Activated T-helper 1 cell treated with Interleukin-2 at 50 U/mL for 16 hours (primary cell): ENCODE results near the gene SLC44A1.

Experiments
- DNase-seq: peaks from one replicate; pipeline ENCODE4 v3.0.0-alpha.2; 2020; ENCODE audit warnings: low read depth

The SLC44A1 gene

DNA sequence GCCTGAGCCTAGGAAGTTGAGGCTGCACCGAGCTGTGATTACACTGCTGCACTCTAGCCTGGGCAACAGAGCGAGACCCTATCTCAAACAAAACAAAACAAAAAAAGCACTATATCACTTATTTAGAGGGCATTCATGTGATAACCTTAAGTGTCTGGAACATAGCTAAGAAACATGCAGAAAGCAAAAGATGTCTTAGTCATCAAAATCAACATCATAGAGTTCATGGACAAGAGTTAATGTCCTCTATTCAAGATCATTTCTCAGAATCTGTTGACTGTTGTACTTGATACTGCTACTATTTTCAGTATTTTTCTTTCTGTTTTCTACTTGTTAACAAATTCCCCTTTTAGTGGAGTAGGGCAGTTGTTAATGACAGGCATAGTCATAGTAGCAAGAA lies 228.8 kb downstream of the SLC44A1 start:
- DNase-seq, result no peak

DNA sequence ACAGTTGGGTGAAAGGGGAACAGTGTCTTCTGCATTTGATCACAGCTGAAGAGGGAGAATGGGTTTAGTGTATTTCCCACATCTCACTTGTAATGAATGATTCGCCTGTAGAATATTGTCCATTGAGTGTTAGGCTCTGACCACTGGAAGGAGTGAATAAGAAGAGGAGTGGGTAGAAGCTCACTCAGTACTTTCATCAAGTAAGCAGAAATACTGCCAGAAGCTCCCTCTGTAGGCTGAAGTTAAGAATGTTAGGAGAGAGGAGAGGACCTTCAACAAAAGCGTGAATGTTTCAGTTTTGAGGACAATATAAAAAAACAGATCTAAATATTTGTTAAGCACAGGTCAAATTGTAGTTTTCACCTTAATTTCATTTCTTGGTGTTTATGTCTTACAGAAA lies 230.9 kb downstream of the SLC44A1 start:
- DNase-seq, result no peak

DNA sequence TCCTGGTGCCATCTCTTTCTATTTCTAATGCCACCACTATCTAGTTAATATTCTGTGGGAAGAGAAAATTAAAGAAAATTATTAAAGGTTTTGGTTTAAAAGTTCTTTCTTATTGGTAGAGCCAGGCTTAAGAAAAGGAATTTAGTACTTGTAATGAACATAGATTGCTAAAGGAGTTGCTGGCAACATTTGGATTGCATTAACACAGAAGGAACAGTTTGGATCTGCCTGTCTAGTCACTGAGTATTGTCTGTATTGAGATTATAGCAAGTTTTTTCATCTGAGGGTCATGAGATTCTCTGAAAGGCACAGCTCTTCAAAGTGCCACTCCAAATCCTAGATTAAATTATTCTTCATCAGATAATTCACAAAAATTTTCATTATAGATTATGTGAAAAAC lies 235.4 kb downstream of the SLC44A1 start:
- no peak for DNase-seq

DNA sequence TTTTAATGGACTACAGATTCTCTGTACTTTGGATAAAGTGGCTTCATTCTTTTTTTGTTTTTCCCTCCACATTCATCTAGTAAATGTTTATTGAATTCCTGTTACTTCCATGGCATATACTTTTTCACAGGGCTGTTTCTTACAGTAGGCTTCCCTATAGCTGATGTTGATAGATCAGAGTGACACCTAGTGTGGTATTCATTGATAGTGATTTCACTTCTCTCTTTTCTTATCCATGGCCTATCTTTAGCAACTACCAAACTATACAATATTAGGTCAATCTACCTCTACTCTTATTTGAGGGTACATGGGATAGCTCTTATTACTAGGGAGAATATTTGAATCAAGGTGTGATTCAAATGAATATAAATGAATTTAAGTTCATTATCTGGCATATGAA lies 239.2 kb downstream of the SLC44A1 start:
- no peak for DNase-seq

DNA sequence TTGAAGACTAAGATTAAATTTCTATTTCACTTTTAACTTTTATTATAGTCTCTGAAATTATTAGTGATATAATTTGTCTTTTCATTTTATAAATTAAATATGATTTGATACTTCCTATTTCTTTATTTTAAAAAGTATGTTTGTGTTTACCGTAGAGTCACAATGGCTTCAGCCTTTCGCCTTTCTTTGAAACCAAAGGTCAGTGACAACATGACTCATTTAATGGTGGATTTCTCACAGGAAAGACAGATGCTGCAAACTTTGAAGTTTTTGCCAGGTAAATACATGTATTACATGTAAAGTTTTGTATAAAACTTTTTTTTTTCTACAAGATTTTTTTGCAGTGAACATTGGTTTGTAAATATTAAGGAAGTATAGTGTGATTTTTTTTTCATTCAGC lies 239.8 kb downstream of the SLC44A1 start:
- DNase-seq, result no peak

DNA sequence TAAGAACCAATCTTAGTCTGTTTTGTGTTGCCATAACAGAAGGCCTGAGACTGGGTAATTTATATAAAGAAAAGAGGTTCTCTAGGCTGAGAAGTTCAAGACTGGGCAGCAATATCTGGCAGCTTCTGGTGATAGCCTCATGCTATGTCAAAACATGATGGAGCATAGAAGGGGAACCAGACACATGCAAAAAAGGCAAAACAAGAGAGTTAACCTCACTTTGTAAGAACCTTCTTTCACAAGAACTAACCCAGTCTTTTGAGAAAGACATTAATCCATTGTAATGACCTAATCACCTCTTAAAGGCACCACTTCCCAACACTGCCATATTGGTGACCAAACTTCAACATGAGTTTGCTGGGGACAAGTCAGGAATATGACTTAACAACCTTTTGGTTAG lies 240.7 kb downstream of the SLC44A1 start:
- DNase-seq, result no peak
